GM13977 (cell line): ENCODE measurements around the gene PAM.
"Not testable (repeated sequence)": the region's sequence is repeated elsewhere in the genome, so short reads cannot be mapped to it uniquely, and the experiment has no call there.

Source experiments
- DNase-seq: peaks from one replicate; pipeline ENCODE4 v3.0.0; 2012; ENCODE audit warnings: low spot score
- in situ Hi-C: fragments of 300-500 bp; cut with MboI; formaldehyde crosslinking; loops from one replicate; pipeline ENCODE4 v1.12.0; 2022; ENCODE audit warnings: low sequenced_read_pairs, low pct_unique_long_range_greater_than_20kb, mixed read lengths, inconsistent platforms; ENCODE audit not compliant: unreplicated experiment
- TF ChIP-seq, protein P1 (sequence below): IDR thresholded peaks from 2 replicates; pipeline ENCODE4 v1.5.1; 2012; ENCODE audit warnings: mild to moderate bottlenecking, control low read depth; ENCODE audit not compliant: insufficient read depth; ENCODE audit errors: extremely low read depth, missing control alignments

PAM gene

DNA sequence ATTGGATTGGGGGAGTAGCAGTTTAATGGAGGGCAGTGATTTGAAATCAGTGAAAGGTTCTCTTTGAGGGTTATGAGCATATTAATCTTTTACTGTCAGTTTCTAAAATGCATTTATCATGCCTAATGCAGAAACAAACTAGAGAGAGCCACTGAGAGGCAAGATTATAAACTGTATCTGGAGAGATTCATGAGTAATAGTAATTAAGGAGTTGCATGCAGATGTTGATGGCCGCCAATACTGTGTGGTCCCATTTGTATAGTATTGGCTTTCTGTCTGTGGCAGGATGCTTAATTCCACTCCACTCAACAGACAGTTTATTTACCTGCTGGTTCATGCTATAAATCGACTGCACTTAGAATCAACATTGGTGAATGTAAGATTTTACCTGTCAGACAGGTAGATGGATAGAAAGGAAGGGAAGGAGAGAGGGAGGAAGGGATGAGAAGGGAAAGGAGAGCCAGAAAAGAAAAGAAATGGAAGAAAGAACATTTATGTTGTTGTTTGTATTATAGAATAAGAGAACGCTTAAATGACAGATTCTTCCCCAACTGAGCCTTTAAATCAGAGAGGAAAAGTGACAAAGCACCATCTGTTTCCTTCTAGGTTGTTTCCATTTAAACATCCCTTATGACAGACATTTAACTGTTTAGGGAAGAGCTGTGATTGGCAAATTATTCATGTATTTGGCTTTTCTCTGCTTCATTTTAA is 146.5 kb downstream of the PAM start:
- TF ChIP-seq, protein P1, sequence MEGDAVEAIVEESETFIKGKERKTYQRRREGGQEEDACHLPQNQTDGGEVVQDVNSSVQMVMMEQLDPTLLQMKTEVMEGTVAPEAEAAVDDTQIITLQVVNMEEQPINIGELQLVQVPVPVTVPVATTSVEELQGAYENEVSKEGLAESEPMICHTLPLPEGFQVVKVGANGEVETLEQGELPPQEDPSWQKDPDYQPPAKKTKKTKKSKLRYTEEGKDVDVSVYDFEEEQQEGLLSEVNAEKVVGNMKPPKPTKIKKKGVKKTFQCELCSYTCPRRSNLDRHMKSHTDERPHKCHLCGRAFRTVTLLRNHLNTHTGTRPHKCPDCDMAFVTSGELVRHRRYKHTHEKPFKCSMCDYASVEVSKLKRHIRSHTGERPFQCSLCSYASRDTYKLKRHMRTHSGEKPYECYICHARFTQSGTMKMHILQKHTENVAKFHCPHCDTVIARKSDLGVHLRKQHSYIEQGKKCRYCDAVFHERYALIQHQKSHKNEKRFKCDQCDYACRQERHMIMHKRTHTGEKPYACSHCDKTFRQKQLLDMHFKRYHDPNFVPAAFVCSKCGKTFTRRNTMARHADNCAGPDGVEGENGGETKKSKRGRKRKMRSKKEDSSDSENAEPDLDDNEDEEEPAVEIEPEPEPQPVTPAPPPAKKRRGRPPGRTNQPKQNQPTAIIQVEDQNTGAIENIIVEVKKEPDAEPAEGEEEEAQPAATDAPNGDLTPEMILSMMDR = no peak
- no peak for DNase-seq
- in situ Hi-C loops = no loop called here

DNA sequence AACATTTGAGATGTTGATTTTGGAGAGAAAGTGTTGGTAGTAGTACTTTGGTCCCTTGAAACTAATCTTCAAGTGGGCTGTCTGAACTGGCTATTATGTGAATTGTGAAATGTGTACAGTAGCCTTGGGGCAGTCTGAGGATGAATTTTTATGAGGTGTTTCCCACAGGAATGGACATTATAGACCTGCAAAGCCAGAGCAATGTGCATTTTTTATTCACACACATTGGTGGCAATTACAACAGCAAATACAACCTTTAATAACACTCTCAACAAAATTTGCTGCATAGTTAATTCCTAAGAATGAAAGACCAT is 147.0 kb downstream of the PAM start:
- TF ChIP-seq, protein P1 = no peak
- in situ Hi-C loops = no loop called here
- no peak for DNase-seq

DNA sequence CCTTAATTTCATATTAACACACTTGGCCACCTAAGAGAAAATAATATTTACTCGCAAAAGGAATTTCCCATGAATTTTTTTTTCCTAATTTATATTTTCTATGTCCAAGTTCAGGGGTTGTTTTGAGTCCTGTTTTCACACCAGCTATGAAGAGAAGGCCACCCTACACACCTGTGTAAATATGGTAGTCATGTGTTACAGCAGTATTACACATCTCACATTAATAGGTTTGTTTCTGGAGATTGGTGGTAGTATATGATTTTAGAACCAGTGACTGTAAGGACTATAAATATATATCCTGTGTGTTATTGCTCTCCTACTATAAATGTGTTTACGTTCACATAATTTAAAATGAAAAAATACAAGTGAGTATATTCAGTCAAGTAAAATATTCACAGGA is 147.5 kb downstream of the PAM start:
- in situ Hi-C loops = no loop called here

DNA sequence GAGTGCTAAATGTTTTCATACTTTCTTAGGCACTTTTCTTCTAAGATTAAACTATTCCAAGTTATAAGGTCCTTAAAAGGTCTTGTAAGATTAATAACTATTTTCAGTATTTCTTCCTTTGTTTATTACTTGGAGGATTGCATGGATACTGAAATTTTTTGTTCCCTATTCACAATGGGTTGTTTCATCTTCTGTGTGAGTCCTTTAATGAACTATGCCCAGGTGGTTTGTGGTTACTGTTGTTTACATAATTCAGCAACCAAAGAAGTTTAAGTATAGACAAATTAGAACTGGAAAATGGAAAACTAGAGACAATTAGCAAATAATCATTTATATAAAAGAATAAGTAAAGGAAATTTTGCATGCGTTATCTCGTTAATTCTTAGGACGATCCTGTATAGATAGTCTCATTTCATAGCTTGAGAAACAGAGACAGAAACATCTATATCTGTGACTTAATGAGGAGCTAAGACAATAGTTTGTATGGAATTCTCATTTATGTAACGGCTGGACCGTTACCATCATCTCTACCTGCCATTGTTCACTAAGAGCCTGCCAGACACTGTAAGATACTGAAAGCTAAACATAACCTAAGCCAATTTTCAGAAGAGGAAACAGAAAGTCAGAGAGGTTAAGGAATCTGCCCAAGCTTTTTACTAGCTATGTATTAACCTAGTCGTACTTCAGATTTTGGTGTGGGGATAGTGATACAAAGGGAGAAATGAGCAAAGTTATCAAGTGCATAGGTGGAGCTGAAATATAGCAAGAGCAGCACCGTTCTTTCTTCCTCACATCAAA is 148.2 kb downstream of the PAM start:
- in situ Hi-C loops = no loop called here
- DNase-seq = no peak
- TF ChIP-seq, protein P1 = no peak

More for the DNA sequence above, 147.5 kb downstream of the PAM start:
- TF ChIP-seq, protein P1 = no peak
- DNase-seq = no peak

DNA sequence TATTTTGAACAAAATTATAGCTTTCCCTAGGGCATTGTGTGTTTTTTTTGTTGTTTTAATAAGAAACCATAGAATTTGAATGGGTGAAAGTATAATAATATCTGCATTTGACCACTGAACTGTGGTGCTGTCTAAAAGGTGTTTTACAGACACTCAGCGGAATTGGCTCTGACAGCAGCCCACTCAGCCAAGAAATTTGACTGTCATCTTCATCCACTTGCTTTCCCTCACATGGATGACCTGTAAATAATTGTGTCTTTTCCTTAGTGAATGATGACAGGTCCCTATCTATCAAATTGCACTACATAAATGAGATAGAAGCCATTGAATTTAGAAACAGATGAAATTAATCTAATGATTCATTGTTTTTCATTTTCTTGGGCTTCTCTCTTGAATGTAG is 150.0 kb downstream of the PAM start:
- in situ Hi-C loops = no loop called here
- TF ChIP-seq, protein P1 = no peak
- DNase-seq = no peak

DNA sequence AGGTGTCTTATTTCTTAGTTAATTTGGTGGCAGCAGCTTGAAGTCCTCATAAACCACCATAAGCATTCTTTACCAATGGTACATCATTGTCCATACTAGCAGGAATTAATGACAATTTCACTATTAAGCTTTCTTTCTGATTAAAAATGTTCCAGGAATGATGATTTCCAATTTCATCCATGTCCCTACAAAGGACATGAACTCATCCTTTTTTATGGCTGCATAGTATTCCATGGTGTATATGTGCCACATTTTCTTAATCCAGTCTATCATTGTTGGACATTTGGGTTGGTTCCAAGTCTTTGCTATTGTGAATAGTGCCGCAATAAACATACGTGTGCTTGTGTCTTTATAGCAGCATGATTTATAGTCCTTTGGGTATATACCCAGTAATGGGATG is 152.0 kb downstream of the PAM start:
- DNase-seq, in situ Hi-C loops: not testable (repeated sequence)
